ENCODE data around the gene OSTF1. TPM values are rescaled to one million over a fixed set of nuclear protein-coding genes. Genes with fewer than 3 reads are reported as not detected.

Gene OSTF1
- total and polyA plus RNA-seq, 2 donors (not counting 3 experiments of a cell fraction or from before 2014, with no cell fraction given) = 23.5 to 70.9 TPM

- Histone ChIP-seq H3K36me3 (ENCODE audit: control insufficient read depth in 2 of 2, extremely low read depth in 1 of 2, insufficient read depth in 2 of 2, low read length in 2 of 2) (no peaks in the 10 kb centered on the region), H3K4me3 (replicated peaks in 1 of 3; ENCODE audit: insufficient read depth in 1 of 3, low read depth in 1 of 3, low read length in 3 of 3) (no peak overlapping the region), H3K4me2 (ENCODE audit: insufficient read depth, low read length) (no peak overlapping the region), H3K9me3 (replicated peaks; ENCODE audit: control insufficient read depth, insufficient read depth, low read length) (no peaks in the 10 kb centered on the region), H3K79me2 (ENCODE audit: control insufficient read depth, insufficient read depth, low read length) (no peaks in the 10 kb centered on the region), H3K9ac (replicated peaks; ENCODE audit: extremely low read depth, insufficient read depth, low read length) (no peak overlapping the region), H3K27me3 (ENCODE audit: control insufficient read depth in 2 of 2, insufficient read depth in 2 of 2, low read length in 2 of 2) (peaks cover 8 to 12% of the 10 kb centered on the region in 2 experiments), H3K4me1 (ENCODE audit: control insufficient read depth, extremely low read depth, insufficient read depth, low read length) (no peaks in the 10 kb centered on the region), H3K27ac (ENCODE audit: insufficient read depth, low read depth, low read length) (no peak overlapping the region), H3K9me1 (replicated peaks; ENCODE audit: control insufficient read depth, extremely low read depth, insufficient read depth, low read length) (no peaks in the 10 kb centered on the region), H4K20me1 (replicated peaks; ENCODE audit: control insufficient read depth, extremely low read depth, insufficient read depth, low read length) (no peaks in the 10 kb centered on the region), H2AFZ (ENCODE audit: low read depth, low read length) (no peak overlapping the region)
- FAIRE-seq (no peak), DNase-seq (ENCODE audit: low read depth, low spot score) (no peak)
- dilution Hi-C loops (cut with MboI; ENCODE audit: extremely low pct_ligation_motif_present, low sequenced_read_pairs) (no loop called here), intact Hi-C loops (cut with micrococcal nuclease) (no loop called here)
- ChIA-PET CTCF (interaction anchor here (1.0 kb wide), 1 partner anchor 9 kb away, joined by 3 read pairs; no protein-coding TSS in a partner anchor), POLR2A (no interaction called here)
- no TSS peak for BruUV-seq (replicated peaks)
- TF ChIP-seq MYC (IDR thresholded peaks at IDR 0.05; ENCODE audit: low read depth, low read length) (no peak), JUN (IDR thresholded peaks at IDR 0.05; ENCODE audit: borderline replicate concordance, insufficient read depth, insufficient read length, low read depth) (no peak), FOS (IDR thresholded peaks at IDR 0.05; ENCODE audit: borderline replicate concordance, insufficient read depth, low read length) (no peak), GATA2 (IDR thresholded peaks at IDR 0.05; ENCODE audit: insufficient read depth, insufficient read length, low read depth, low read length) (no peak), CTCF (IDR thresholded peaks at IDR 0.05; ENCODE audit: extremely low read depth in 1 of 2, insufficient read depth in 1 of 2, low read depth in 1 of 2, low read length in 2 of 2) (no peak), POLR2A (IDR thresholded peaks at IDR 0.05; ENCODE audit: low read depth, low read length) (no peak), POLR2AphosphoS5 (IDR thresholded peaks at IDR 0.05; ENCODE audit: insufficient read depth, low read depth, low read length) (no peak), EZH2 (IDR thresholded peaks at IDR 0.05; ENCODE audit: borderline replicate concordance, low read depth, low read length, severe bottlenecking) (no peak), MAX (IDR thresholded peaks at IDR 0.05; ENCODE audit: insufficient read depth, insufficient read length) (no peak)
Observed at GRCh38 chr9:75039801-75040200, 48.5 kb upstream of the OSTF1 start.
